ENCODE data around the gene PTPMT1.

DNA sequence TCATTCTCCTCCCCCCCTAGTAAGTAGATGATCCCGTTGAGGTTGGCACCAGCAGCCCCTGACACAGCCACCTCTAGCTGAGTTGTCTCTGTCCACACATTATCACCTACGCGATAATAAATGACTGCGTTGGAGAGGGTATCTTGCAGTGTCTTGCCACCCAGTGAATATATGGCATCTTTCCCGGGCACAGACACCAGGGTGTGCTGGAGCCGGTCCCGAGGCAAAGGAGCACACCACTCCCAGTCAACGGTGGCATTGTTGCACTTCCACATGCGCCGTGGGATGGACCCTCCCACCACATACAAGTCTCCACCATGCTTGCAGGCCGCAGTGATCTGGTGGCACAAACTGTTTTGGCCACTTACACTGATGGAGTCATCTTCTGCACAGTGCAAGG, 7.9 kb downstream of the PTPMT1 start:
- no peak; the same call in 1 of the 2 replicates for TF ChIP-seq POLR2AphosphoS5 (IDR thresholded peaks at IDR 0.05; ENCODE audit: low read depth, low read length)
- no peak for TF ChIP-seq POLR2A (IDR thresholded peaks at IDR 0.05; ENCODE audit: low read depth, low read length)

Measured in GM12892 (cell line).